Activated CD8-positive, alpha-beta memory T cell treated with anti-CD3 and anti-CD28 coated beads for 1 hour (primary cell): Measurements from ENCODE around the gene KCNB1.
A peak's percentile ranks its signal among the peaks of the same experiment; 100 is the strongest.

Experiments
- DNase-seq, 2 donors: peaks; one replicate each; pipeline ENCODE4 v3.0.0-alpha.2; 2020; ENCODE audit warnings: low read depth in 1 of 2; ENCODE audit errors: extremely low read depth in 1 of 2

KCNB1 gene

GRCh38 chr20:49501917-49502316 is 19.4 kb upstream of the KCNB1 start:
- no peak for DNase-seq

GRCh38 chr20:49497398-49497669 is 14.9 kb upstream of the KCNB1 start:
- DNase-seq = no peak

GRCh38 chr20:49496553-49497397 is 14.3 kb upstream of the KCNB1 start:
- DNase-seq = no peak

- no peak for DNase-seq
These were observed 13.6 kb upstream of the KCNB1 start for GRCh38 chr20:49496043-49496442.

- no peak for DNase-seq
These were observed 8.2 kb upstream of the KCNB1 start for GRCh38 chr20:49490689-49491088.

GRCh38 chr20:49489688-49490087 is 7.2 kb upstream of the KCNB1 start:
- DNase-seq = no peak

- no peak for DNase-seq
These were observed 3.6 kb upstream of the KCNB1 start for GRCh38 chr20:49486064-49486463.

GRCh38 chr20:49485563-49485962 is 3.1 kb upstream of the KCNB1 start:
- no peak for DNase-seq

- DNase-seq = peak in 1 of 2 donors; percentile 30
These were observed 2.0 kb upstream of the KCNB1 start for GRCh38 chr20:49484180-49485140.

- no peak for DNase-seq
These were observed 1.2 kb upstream of the KCNB1 start for GRCh38 chr20:49483696-49484123.

GRCh38 chr20:49483018-49483695 is 689 bp upstream of the KCNB1 start:
- DNase-seq = no peak

- no peak for DNase-seq
These were observed 295 bp downstream of the KCNB1 start for GRCh38 chr20:49482173-49482572.

GRCh38 chr20:49481116-49481515 is 1.4 kb downstream of the KCNB1 start:
- no peak for DNase-seq

- no peak for DNase-seq
These were observed 2.2 kb downstream of the KCNB1 start for GRCh38 chr20:49480236-49480635.

- DNase-seq = no peak
These were observed 2.7 kb downstream of the KCNB1 start for GRCh38 chr20:49479785-49480184.

GRCh38 chr20:49478754-49479689 is 3.4 kb downstream of the KCNB1 start:
- DNase-seq = no peak

- no peak for DNase-seq
These were observed 4.2 kb downstream of the KCNB1 start for GRCh38 chr20:49478266-49478665.

GRCh38 chr20:49477200-49477599 is 5.3 kb downstream of the KCNB1 start:
- DNase-seq = no peak

- no peak for DNase-seq
These were observed 6.5 kb downstream of the KCNB1 start for GRCh38 chr20:49476016-49476355.

GRCh38 chr20:49475292-49476015 is 7.0 kb downstream of the KCNB1 start:
- no peak for DNase-seq
